K562 (cell line): ENCODE data around the gene SNAP23. TPM values are rescaled to one million over a fixed set of nuclear protein-coding genes. Genes with fewer than 3 reads are reported as not detected.

Experiments used
- ATAC-seq: fragments of 200-7000 bp; cut with Tn5 transposase; 3 replicates; pipeline ENCODE4 v1.9.1; 2020; ENCODE audit warnings: moderate library complexity
- BruUV-seq: library from RNA; stranded (reverse); fragments of 400-500 nt; replicated peaks from 2 replicates; lab custom pipeline; 2021; lab: Mats Ljungman, UMichigan
- CTCF ChIA-PET: fragments of 300-600 bp; formaldehyde crosslinking; extraction: SDS; loops from one replicate; lab custom pipeline; 2021; ENCODE audit warnings: low intra/inter-chr PET ratio; lab: Yijun Ruan, JAX
- POLR2A ChIA-PET: fragments of 300-600, 350-650 bp; sonication (Branson Sonifier 250); formaldehyde crosslinking; extraction: SDS; loops from one replicate; lab custom pipeline; 2021; ENCODE audit warnings: antibody characterized with exemption, inconsistent platforms; lab: Yijun Ruan, JAX
- DNase-seq, 4 experiments: peaks; one replicate each; pipeline versions ENCODE4 v3.0.0 to v3.0.0-alpha.2; 2011 to 2018; ENCODE audit warnings: low spot score in 3 of 4, mixed read lengths in 3 of 4; ENCODE audit errors: extremely low read depth in 1 of 4
- FAIRE-seq: peaks from 2 replicates; lab custom pipeline; 2011; peaks lifted over from hg19 to GRCh38; lab: Jason Lieb, UNC
- H2AFZ ChIP-seq: 2 replicates; pipeline ENCODE4 v1.6.0; 2011; ENCODE audit warnings: low read depth, low read length, control low read depth, inconsistent platforms
- H3K27ac ChIP-seq: fragments of 200-600 bp; 3 replicates; pipeline ENCODE4 v1.8.0; 2011; ENCODE audit warnings: low read depth, mild to moderate bottlenecking, control low read depth, inconsistent platforms, low read length, moderate library complexity, mixed read lengths; ENCODE audit errors: extremely low read depth
- H3K27me3 ChIP-seq, 2 experiments: fragments of 300-600 bp in 1 of 2; 2 replicates in 1 of 2; 3 replicates in 1 of 2; pipeline versions ENCODE4 v1.6.0 to v1.8.0; 2011; ENCODE audit warnings: inconsistent platforms in 2 of 2, low read length in 2 of 2, mild to moderate bottlenecking in 1 of 2, mixed read lengths in 1 of 2, moderate library complexity in 1 of 2; ENCODE audit not compliant: control insufficient read depth in 2 of 2, insufficient read depth in 2 of 2
- H3K36me3 ChIP-seq: fragments of 300-600 bp; 3 replicates; pipeline ENCODE4 v1.8.0; 2011; ENCODE audit warnings: mild to moderate bottlenecking, low read length, inconsistent platforms; ENCODE audit not compliant: control insufficient read depth, insufficient read depth
- H3K4me1 ChIP-seq, 2 experiments: fragments of 200-600 bp in 1 of 2; replicated peaks in 1 of 2; 2 replicates in 1 of 2; 3 replicates in 1 of 2; pipeline versions ENCODE4 v1.5.1 to v1.8.0; 2011; ENCODE audit warnings: inconsistent platforms in 2 of 2, low read length in 2 of 2, mild to moderate bottlenecking in 1 of 2, mixed read lengths in 1 of 2, moderate library complexity in 1 of 2; ENCODE audit not compliant: control insufficient read depth in 2 of 2, insufficient read depth in 2 of 2
- H3K4me2 ChIP-seq: 2 replicates; pipeline ENCODE4 v1.6.1; 2011; ENCODE audit warnings: low read length, control low read depth, inconsistent platforms, mixed read lengths; ENCODE audit not compliant: insufficient read depth
- H3K4me3 ChIP-seq: fragments of 200-600 bp; sonication (generic), shearing (Covaris generic); 2 replicates; pipeline ENCODE4 v1.5.1; 2016; ENCODE audit warnings: control low read depth, inconsistent platforms
- H3K79me2 ChIP-seq: fragments of 200-600 bp; 3 replicates; pipeline ENCODE4 v1.8.0; 2011; ENCODE audit warnings: low read length, inconsistent platforms; ENCODE audit not compliant: control insufficient read depth, insufficient read depth
- H3K9ac ChIP-seq, 2 experiments: 2 replicates each; pipeline versions ENCODE4 v1.6.0 to v1.6.1; 2011; ENCODE audit warnings: low read depth in 2 of 2, low read length in 2 of 2, control low read depth in 1 of 2, inconsistent platforms in 1 of 2, mild to moderate bottlenecking in 1 of 2, mixed read lengths in 1 of 2; ENCODE audit not compliant: insufficient read depth in 1 of 2
- H3K9me1 ChIP-seq: one replicate; pipeline ENCODE4 v1.6.0; 2011; ENCODE audit warnings: inconsistent platforms, mild to moderate bottlenecking, low read length, moderate library complexity; ENCODE audit not compliant: control insufficient read depth, insufficient read depth
- H3K9me3 ChIP-seq: replicated peaks from 2 replicates; pipeline ENCODE4 v1.5.1; 2011; ENCODE audit warnings: low read depth, low read length, inconsistent platforms; ENCODE audit not compliant: control insufficient read depth, insufficient read depth
- H4K20me1 ChIP-seq: replicated peaks from 2 replicates; pipeline ENCODE4 v1.6.1; 2011; ENCODE audit warnings: low read length, inconsistent platforms, mixed read lengths; ENCODE audit not compliant: control insufficient read depth, insufficient read depth
- ATF7 ChIP-seq: fragments of 450-650 bp; IDR thresholded peaks from 2 replicates; pipeline ENCODE4 v1.7.1; 2014; ENCODE audit warnings: mild to moderate bottlenecking, moderate library complexity
- GATAD2B ChIP-seq: fragments of 450-650 bp; IDR thresholded peaks from 2 replicates; pipeline ENCODE4 v1.6.1; 2017; ENCODE audit warnings: mild to moderate bottlenecking, borderline replicate concordance
- HEY1 ChIP-seq: fragments of 250-450 bp; sonication (Bioruptor Pico); IDR thresholded peaks from 2 replicates; pipeline ENCODE4 v1.5.0; 2020; ENCODE audit warnings: mild to moderate bottlenecking, moderate library complexity, borderline replicate concordance
- ZNF318 ChIP-seq, 2 experiments: fragments of 450-650 bp; IDR thresholded peaks; 2 replicates each; pipeline ENCODE4 v1.6.1; 2016; ENCODE audit warnings: mild to moderate bottlenecking in 2 of 2, borderline replicate concordance in 1 of 2, low read depth in 1 of 2, moderate library complexity in 1 of 2
- WGBS: fragments of 100-300 bp; shearing (Covaris generic); methylation state at CpG from one replicate; pipeline ENCODE4 v1.1.6; 2016; ENCODE audit warnings: low coverage, mixed read lengths; ENCODE audit not compliant: insufficient coverage; ENCODE audit errors: missing lambda C conversion rate; 5-methylcytosine and 5-hydroxymethylcytosine counted together
- in situ Hi-C: fragments of 300-500 bp; cut with MboI; formaldehyde crosslinking; loops from 4 replicates; pipeline ENCODE4 v1.15.0; 2018; ENCODE audit warnings: inconsistent platforms, mixed read lengths
- intact Hi-C: fragments of 100-400 bp; cut with micrococcal nuclease; formaldehyde crosslinking; loops from 2 replicates; pipeline ENCODE4 v1.14.2; 2022
- polyA plus RNA-seq, 8 experiments: library from polyadenylated mRNA; depleted of rRNA in 4 of 8; stranded (reverse) in 5 of 8; unstranded in 3 of 8; fragments of >200 nt; fragmentation: Nextera tagmentation in 2 of 8; fragmentation: Illumina TruSeq in 1 of 8; extraction: Ambion mirVana in 2 of 8; extraction: Trizol in 1 of 8; gene quantifications; 2 replicates each; pipeline versions ENCODE4 v1.2.1 to v1.2.3, GENCODE V29; 2011 to 2014; ENCODE audit warnings: inconsistent platforms in 1 of 8, missing spikeins in 1 of 8
- total RNA-seq, 7 experiments: library from RNA; depleted of rRNA in 6 of 7; stranded (reverse); fragments of >200 nt in 6 of 7; fragmentation: Illumina TruSeq in 2 of 7; extraction: Trizol in 2 of 7; gene quantifications; 2 replicates each; pipeline versions ENCODE4 v1.2.1 to v1.2.3, GENCODE V29; 2011 to 2021; ENCODE audit warnings: low replicate concordance in 1 of 7

Gene SNAP23
- total and polyA plus RNA-seq, 9 of the 15 experiments (the other 6 are each of a cell fraction or from before 2014, with no cell fraction given): 78.9 to 168 (median 117) TPM

- Histone ChIP-seq H2AFZ (no peak overlapping the region), H3K27ac (no peak overlapping the region), H3K27me3 (no peaks in the 10 kb centered on the region), H4K20me1 (no peaks in the 10 kb centered on the region), H3K9me3 (no peaks in the 10 kb centered on the region), H3K4me2 (no peak overlapping the region), H3K4me3 (no peak overlapping the region), H3K36me3 (peaks cover 15% of the 10 kb centered on the region), H3K9me1 (no peaks in the 10 kb centered on the region), H3K4me1 (peaks cover 33 to 36% of the 10 kb centered on the region in 2 experiments), H3K79me2 (peaks cover 75% of the 10 kb centered on the region), H3K9ac (no peak overlapping the region)
- POLR2A ChIA-PET: interaction anchor here (0.6 kb wide), 1 partner anchor 27 kb away, joined by 3 read pairs; no protein-coding TSS in a partner anchor
- no peak for FAIRE-seq
- intact Hi-C loops (loop anchor here (10.0 kb wide), 1 partner anchor 82 kb away; no protein-coding TSS in a partner anchor), in situ Hi-C loops (no loop called here)
- ATAC-seq: no peak
- CTCF ChIA-PET: no interaction called here
- BruUV-seq: no TSS peak
- DNase-seq: no peak
- TF ChIP-seq ATF7: no peak
- no peak for TF ChIP-seq ZNF318 (IDR thresholded peaks at IDR 0.05; ENCODE audit: borderline replicate concordance in 1 of 2, low read depth in 1 of 2)
- TF ChIP-seq GATAD2B: no peak
- TF ChIP-seq HEY1 (CRISPR knock-in tag): no peak
- 80% methylated on average over 4 of the region's 4 CpGs for WGBS
Measured at GRCh38 chr15:42502477-42502876, 7.0 kb downstream of the SNAP23 start.
